Effector memory CD8-positive, alpha-beta T cell (primary cell): ENCODE data around the gene NT5C3B.
"Not testable (repeated sequence)": the region's sequence is repeated elsewhere in the genome, so short reads cannot be mapped to it uniquely, and the experiment has no call there.

ENCODE experiments used
- ATAC-seq: fragments of 150-1000 bp; cut with Tn5 transposase; replicated peaks from 2 replicates; pipeline ENCODE4 v1.10.0; 2021; ENCODE audit warnings: mild to moderate bottlenecking, moderate library complexity
- DNase-seq, 3 experiments: peaks; one replicate each; pipeline ENCODE4 v3.0.0; 2021
- H3K27ac Mint-ChIP-seq, 2 donors: one replicate each; pipeline ENCODE4 v1.8.0; 2022; ENCODE audit warnings: mild to moderate bottlenecking in 2 of 2, mixed read lengths in 2 of 2, moderate library complexity in 2 of 2
- H3K27me3 Mint-ChIP-seq, 2 donors: one replicate each; pipeline ENCODE4 v1.8.0; 2022; ENCODE audit warnings: mixed read lengths in 2 of 2
- H3K36me3 Mint-ChIP-seq: one replicate; pipeline ENCODE4 v1.8.0; 2022; ENCODE audit warnings: mild to moderate bottlenecking, moderate library complexity, mixed read lengths; ENCODE audit not compliant: insufficient read depth
- H3K4me1 Mint-ChIP-seq, 2 donors: one replicate each; pipeline ENCODE4 v1.8.0; 2022; ENCODE audit warnings: low read depth in 2 of 2, mixed read lengths in 2 of 2
- H3K4me3 Mint-ChIP-seq, 2 donors: one replicate each; pipeline ENCODE4 v1.8.0; 2022; ENCODE audit warnings: mild to moderate bottlenecking in 2 of 2, mixed read lengths in 2 of 2, moderate library complexity in 2 of 2
- H3K9me3 Mint-ChIP-seq, 2 donors: one replicate each; pipeline ENCODE4 v1.8.0; 2022; ENCODE audit warnings: mixed read lengths in 2 of 2

NT5C3B gene

DNA sequence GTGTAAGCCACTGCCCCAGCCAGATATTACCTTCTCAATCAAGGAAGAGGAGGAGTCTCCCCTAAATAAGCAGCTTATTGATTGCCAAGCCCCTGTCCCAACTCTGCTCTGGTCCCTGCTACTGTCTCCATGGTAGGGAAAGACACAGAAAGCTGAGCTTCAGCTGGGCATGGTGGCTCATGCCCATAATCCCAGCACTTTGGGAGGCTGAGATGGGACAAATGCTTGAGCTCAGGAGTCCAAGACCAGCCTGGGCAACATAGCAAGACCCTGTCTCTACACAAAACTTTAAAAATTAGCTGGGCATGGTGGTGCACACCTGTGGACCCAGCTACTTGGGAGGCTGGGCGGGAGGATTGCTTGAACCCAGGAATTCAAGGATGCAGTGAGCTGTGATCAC is 56.1 kb downstream of the NT5C3B start:
- Mint-ChIP-seq H3K27me3 (peaks cover 40 to 74% of the 10 kb centered on the region in 2 donors), H3K27ac (no peak overlapping the region), H3K4me3 (no peak overlapping the region), H3K36me3 (no peaks in the 10 kb centered on the region), H3K4me1 (peaks cover 0 to 4% of the 10 kb centered on the region in 2 donors), H3K9me3 (no peaks in the 10 kb centered on the region)
- DNase-seq, result no peak
- no peak for ATAC-seq

- H3K27me3 Mint-ChIP-seq, result peaks cover 27 to 74% of the 10 kb centered on the region in 2 donors
- DNase-seq, result no peak
- H3K27ac Mint-ChIP-seq, result no peak overlapping the region
- H3K4me3 Mint-ChIP-seq, result no peak overlapping the region
- H3K9me3 Mint-ChIP-seq, result no peaks in the 10 kb centered on the region
- ATAC-seq, result no peak
- H3K36me3 Mint-ChIP-seq, result no peaks in the 10 kb centered on the region
- H3K4me1 Mint-ChIP-seq, result no peaks in the 10 kb centered on the region
Measured at GRCh38 chr17:41777574-41778188, 58.4 kb downstream of the NT5C3B start.

GRCh38 chr17:41777157-41777573 is 58.9 kb downstream of the NT5C3B start:
- H3K4me3 Mint-ChIP-seq, result no peak overlapping the region
- H3K27ac Mint-ChIP-seq, result no peak overlapping the region
- no peaks in the 10 kb centered on the region for H3K9me3 Mint-ChIP-seq
- peaks cover 22 to 73% of the 10 kb centered on the region in 2 donors for H3K27me3 Mint-ChIP-seq
- H3K36me3 Mint-ChIP-seq, result no peaks in the 10 kb centered on the region
- H3K4me1 Mint-ChIP-seq, result no peaks in the 10 kb centered on the region
- DNase-seq (no peak), ATAC-seq (no peak)

DNA sequence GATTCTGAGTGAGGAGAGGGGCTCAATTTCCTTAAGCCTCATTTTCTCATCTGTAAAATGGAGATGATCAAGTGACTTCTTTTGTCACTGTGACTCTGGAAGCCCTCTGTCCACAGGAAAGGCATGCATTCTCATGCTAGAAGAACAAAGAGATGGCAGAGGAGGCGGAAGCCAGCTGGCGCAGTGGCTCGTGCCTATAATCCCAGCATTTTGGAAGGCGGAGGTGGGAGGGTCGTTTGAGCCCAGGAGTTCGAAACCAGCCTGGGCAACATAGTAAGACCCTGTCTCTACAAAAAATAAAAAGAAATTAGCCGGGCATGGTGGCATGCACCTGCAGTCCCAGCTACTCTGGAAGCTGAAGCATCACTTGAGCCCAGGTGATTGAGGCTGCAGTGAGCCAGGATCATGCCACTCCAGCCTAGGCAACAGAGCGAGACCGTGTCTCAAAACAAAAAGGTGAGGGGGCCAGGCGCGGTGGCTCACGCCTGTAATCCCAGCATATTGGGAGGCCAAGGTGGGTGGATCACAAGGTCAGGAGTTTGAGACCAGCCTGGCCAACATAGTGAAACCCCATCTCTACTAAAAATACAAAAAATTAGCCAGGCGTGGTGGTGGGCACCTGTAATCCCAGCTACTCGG is 59.7 kb downstream of the NT5C3B start:
- H3K27me3 Mint-ChIP-seq, result peaks cover 14 to 71% of the 10 kb centered on the region in 2 donors
- H3K4me1 Mint-ChIP-seq, DNase-seq, H3K36me3 Mint-ChIP-seq, H3K27ac Mint-ChIP-seq, ATAC-seq, H3K4me3 Mint-ChIP-seq, H3K9me3 Mint-ChIP-seq: not testable (repeated sequence)

- no peak for DNase-seq
- Mint-ChIP-seq H3K27me3 (peaks cover 13 to 70% of the 10 kb centered on the region in 2 donors), H3K36me3 (no peaks in the 10 kb centered on the region), H3K4me3 (no peak overlapping the region), H3K9me3 (no peaks in the 10 kb centered on the region), H3K4me1 (no peaks in the 10 kb centered on the region), H3K27ac (no peak overlapping the region)
- no peak for ATAC-seq
Measured at GRCh38 chr17:41775394-41776226, 60.4 kb downstream of the NT5C3B start.
